ENCODE data around the gene NHS. TPM values are rescaled to one million over a fixed set of nuclear protein-coding genes. Genes with fewer than 3 reads are reported as not detected.

NHS gene
- polyA plus RNA-seq, 1 donor (not counting 4 experiments of a cell fraction or from before 2014, with no cell fraction given): 5.4 TPM

- Histone ChIP-seq H3K36me3 (ENCODE audit: control insufficient read depth in 2 of 2, extremely low read depth in 1 of 2, insufficient read depth in 2 of 2, low read length in 2 of 2) (no peaks in the 10 kb centered on the region), H3K9me3 (ENCODE audit: control insufficient read depth, low read depth, low read length) (no peaks in the 10 kb centered on the region), H3K27me3 (ENCODE audit: control insufficient read depth, extremely low read depth, insufficient read depth, low read length) (no peaks in the 10 kb centered on the region), H3K4me1 (ENCODE audit: control insufficient read depth, extremely low read depth, insufficient read depth, low read length) (no peaks in the 10 kb centered on the region), H3K4me2 (ENCODE audit: control insufficient read depth, extremely low read depth, insufficient read depth, low read depth, low read length) (no peak overlapping the region), H3K27ac (ENCODE audit: control insufficient read depth, insufficient read depth, low read length) (no peak overlapping the region), H3K9ac (ENCODE audit: control insufficient read depth, extremely low read depth, insufficient read depth, low read length) (no peak overlapping the region), H3K4me3 (ENCODE audit: control insufficient read depth in 2 of 3, extremely low read depth in 1 of 3, insufficient read depth in 2 of 3, low read depth in 1 of 3, low read length in 3 of 3) (no peak overlapping the region), H3K79me2 (ENCODE audit: control insufficient read depth, insufficient read depth, low read length) (no peaks in the 10 kb centered on the region), H3K9me1 (ENCODE audit: control insufficient read depth, extremely low read depth, insufficient read depth, low read length) (no peaks in the 10 kb centered on the region), H2AFZ (ENCODE audit: control insufficient read depth, low read length) (no peak overlapping the region), H4K20me1 (ENCODE audit: control insufficient read depth, extremely low read depth, insufficient read depth, low read length) (no peaks in the 10 kb centered on the region)
- TF ChIP-seq CTCF (optimal IDR thresholded peaks at IDR 0.05 in 1 of 3, IDR thresholded peaks at IDR 0.05 in 1 of 3, conservative IDR thresholded peaks at IDR 0.05 in 1 of 3; ENCODE audit: extremely low read depth in 1 of 3, insufficient read depth in 2 of 3, low read length in 3 of 3): no peak
- no peak for TF ChIP-seq EZH2 (IDR thresholded peaks at IDR 0.05; ENCODE audit: low read length)
- FAIRE-seq: no peak
- no peak for DNase-seq (ENCODE audit: low read depth, low spot score)
- dilution Hi-C loops (cut with MboI; ENCODE audit: extremely low pct_ligation_motif_present, low sequenced_read_pairs): no loop called here
Observed at GRCh38 chrX:17679261-17679660, 304.3 kb downstream of the NHS start.

- Histone ChIP-seq H3K79me2 (ENCODE audit: control insufficient read depth, insufficient read depth, low read length) (no peaks in the 10 kb centered on the region), H3K4me3 (ENCODE audit: control insufficient read depth in 2 of 3, extremely low read depth in 1 of 3, insufficient read depth in 2 of 3, low read depth in 1 of 3, low read length in 3 of 3) (no peak overlapping the region), H3K4me1 (ENCODE audit: control insufficient read depth, extremely low read depth, insufficient read depth, low read length) (no peaks in the 10 kb centered on the region), H3K9me1 (ENCODE audit: control insufficient read depth, extremely low read depth, insufficient read depth, low read length) (no peaks in the 10 kb centered on the region), H3K36me3 (ENCODE audit: control insufficient read depth in 2 of 2, extremely low read depth in 1 of 2, insufficient read depth in 2 of 2, low read length in 2 of 2) (no peaks in the 10 kb centered on the region), H3K27ac (ENCODE audit: control insufficient read depth, insufficient read depth, low read length) (no peak overlapping the region), H3K4me2 (ENCODE audit: control insufficient read depth, extremely low read depth, insufficient read depth, low read depth, low read length) (no peak overlapping the region), H4K20me1 (ENCODE audit: control insufficient read depth, extremely low read depth, insufficient read depth, low read length) (no peaks in the 10 kb centered on the region), H2AFZ (ENCODE audit: control insufficient read depth, low read length) (no peak overlapping the region), H3K9me3 (ENCODE audit: control insufficient read depth, low read depth, low read length) (no peaks in the 10 kb centered on the region), H3K27me3 (ENCODE audit: control insufficient read depth, extremely low read depth, insufficient read depth, low read length) (no peaks in the 10 kb centered on the region), H3K9ac (ENCODE audit: control insufficient read depth, extremely low read depth, insufficient read depth, low read length) (no peak overlapping the region)
- DNase-seq (ENCODE audit: low read depth, low spot score) (no peak), FAIRE-seq (no peak)
- dilution Hi-C loops (cut with MboI; ENCODE audit: extremely low pct_ligation_motif_present, low sequenced_read_pairs): no loop called here
- TF ChIP-seq EZH2 (IDR thresholded peaks at IDR 0.05; ENCODE audit: low read length) (no peak), CTCF (optimal IDR thresholded peaks at IDR 0.05 in 1 of 3, IDR thresholded peaks at IDR 0.05 in 1 of 3, conservative IDR thresholded peaks at IDR 0.05 in 1 of 3; ENCODE audit: extremely low read depth in 1 of 3, insufficient read depth in 2 of 3, low read length in 3 of 3) (no peak)
Observed at GRCh38 chrX:17679820-17680219, 304.8 kb downstream of the NHS start.
